ENCODE measurements around the gene ASAP3. TPM values are rescaled to one million over a fixed set of nuclear protein-coding genes. Genes with fewer than 3 reads are reported as not detected.

ASAP3 gene
- total RNA-seq, 1 experiment from 2014 or later, result 12.1 TPM

DNA sequence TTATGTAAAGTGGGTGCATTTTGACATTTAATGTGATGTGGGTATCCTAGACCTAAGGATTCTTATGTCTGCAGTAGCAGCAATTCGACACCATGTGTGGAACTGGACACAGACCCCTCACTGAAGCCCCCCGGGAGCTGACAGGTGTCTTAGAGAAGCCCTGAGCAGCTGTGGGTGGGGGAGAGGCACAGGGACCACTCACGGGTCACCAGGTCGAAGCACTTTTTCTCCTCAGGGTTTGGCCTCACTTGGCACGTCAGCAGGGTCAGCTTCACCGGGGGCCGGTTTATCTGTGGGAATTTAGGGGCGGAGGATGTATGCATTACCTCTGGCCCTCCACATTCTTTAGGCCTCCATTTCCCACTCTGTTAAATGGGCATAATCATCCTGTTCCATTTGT lies 45.4 kb downstream of the ASAP3 start:
- Histone ChIP-seq H3K27me3 (replicated peaks; ENCODE audit: control insufficient read depth, insufficient read depth, low read length) (no peaks in the 10 kb centered on the region), H3K36me3 (ENCODE audit: control insufficient read depth, insufficient read depth, low read length) (no peaks in the 10 kb centered on the region; the same call in 1 of the 2 replicates), H3K4me1 (no peaks in the 10 kb centered on the region), H3K4me3 (ENCODE audit: low read depth, low read length) (no peak overlapping the region), H3K9me3 (no peaks in the 10 kb centered on the region)
- no peaks in the 10 kb centered on the region for H3K4me1 Mint-ChIP-seq (ENCODE audit: low read depth, unreplicated experiment)
- H3K4me3 Mint-ChIP-seq (ENCODE audit: unreplicated experiment), result no peak overlapping the region
- intact Hi-C loops (cut with micrococcal nuclease; ENCODE audit: unreplicated experiment), result no loop called here
- BruUV-seq (replicated peaks), result no TSS peak
- H3K36me3 Mint-ChIP-seq (ENCODE audit: insufficient read depth, unreplicated experiment), result peaks cover 7% of the 10 kb centered on the region
- H3K27ac Mint-ChIP-seq (ENCODE audit: unreplicated experiment), result no peak overlapping the region
- CTCF ChIA-PET, result no interaction called here
- no peak for DNase-seq
- no peak for TF ChIP-seq CTCF (IDR thresholded peaks at IDR 0.05; ENCODE audit: insufficient read depth in 1 of 2, low read depth in 1 of 2, low read length in 1 of 2, severe bottlenecking in 1 of 2, unreplicated experiment in 1 of 2)
- no peaks in the 10 kb centered on the region for H3K9me3 Mint-ChIP-seq (ENCODE audit: unreplicated experiment)
- H3K27me3 Mint-ChIP-seq (ENCODE audit: insufficient read depth, unreplicated experiment), result no peaks in the 10 kb centered on the region
- POLR2A ChIA-PET, result no interaction called here

DNA sequence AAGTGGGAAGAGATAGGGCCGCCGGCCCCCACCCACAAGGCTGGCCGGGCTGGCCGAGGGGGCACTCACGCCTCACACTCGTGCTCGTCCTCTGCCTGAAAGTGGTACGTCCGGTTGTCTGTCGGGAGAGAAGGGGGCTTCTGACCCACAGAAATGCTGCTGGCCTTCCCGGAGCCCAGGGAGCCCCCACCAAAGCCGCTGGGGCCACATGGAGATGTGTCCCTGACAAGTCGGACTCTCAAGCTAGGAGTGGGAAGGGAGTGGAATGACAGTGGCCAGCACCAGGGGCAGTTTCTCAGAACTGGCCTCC lies 46.7 kb downstream of the ASAP3 start:
- DNase-seq, result no peak
- Mint-ChIP-seq H3K4me1 (ENCODE audit: low read depth, unreplicated experiment) (no peaks in the 10 kb centered on the region), H3K9me3 (ENCODE audit: unreplicated experiment) (no peaks in the 10 kb centered on the region), H3K27ac (ENCODE audit: unreplicated experiment) (no peak overlapping the region), H3K4me3 (ENCODE audit: unreplicated experiment) (no peak overlapping the region), H3K36me3 (ENCODE audit: insufficient read depth, unreplicated experiment) (peaks cover 7% of the 10 kb centered on the region), H3K27me3 (ENCODE audit: insufficient read depth, unreplicated experiment) (no peaks in the 10 kb centered on the region)
- H3K9me3 ChIP-seq, result no peaks in the 10 kb centered on the region
- H3K27me3 ChIP-seq (replicated peaks; ENCODE audit: control insufficient read depth, insufficient read depth, low read length), result no peaks in the 10 kb centered on the region
- CTCF ChIA-PET, result no interaction called here
- TF ChIP-seq CTCF (IDR thresholded peaks at IDR 0.05; ENCODE audit: insufficient read depth in 1 of 2, low read depth in 1 of 2, low read length in 1 of 2, severe bottlenecking in 1 of 2, unreplicated experiment in 1 of 2), result no peak
- H3K4me1 ChIP-seq, result no peaks in the 10 kb centered on the region
- no TSS peak for BruUV-seq (replicated peaks)
- no peaks in the 10 kb centered on the region; the same call in 1 of the 2 replicates for H3K36me3 ChIP-seq (ENCODE audit: control insufficient read depth, insufficient read depth, low read length)
- POLR2A ChIA-PET, result interaction anchor here (0.6 kb wide), 1 partner anchor 149 kb away, joined by 4 read pairs; no protein-coding TSS in a partner anchor
- intact Hi-C loops (cut with micrococcal nuclease; ENCODE audit: unreplicated experiment), result no loop called here
- no peak overlapping the region for H3K4me3 ChIP-seq (ENCODE audit: low read depth, low read length)

DNA sequence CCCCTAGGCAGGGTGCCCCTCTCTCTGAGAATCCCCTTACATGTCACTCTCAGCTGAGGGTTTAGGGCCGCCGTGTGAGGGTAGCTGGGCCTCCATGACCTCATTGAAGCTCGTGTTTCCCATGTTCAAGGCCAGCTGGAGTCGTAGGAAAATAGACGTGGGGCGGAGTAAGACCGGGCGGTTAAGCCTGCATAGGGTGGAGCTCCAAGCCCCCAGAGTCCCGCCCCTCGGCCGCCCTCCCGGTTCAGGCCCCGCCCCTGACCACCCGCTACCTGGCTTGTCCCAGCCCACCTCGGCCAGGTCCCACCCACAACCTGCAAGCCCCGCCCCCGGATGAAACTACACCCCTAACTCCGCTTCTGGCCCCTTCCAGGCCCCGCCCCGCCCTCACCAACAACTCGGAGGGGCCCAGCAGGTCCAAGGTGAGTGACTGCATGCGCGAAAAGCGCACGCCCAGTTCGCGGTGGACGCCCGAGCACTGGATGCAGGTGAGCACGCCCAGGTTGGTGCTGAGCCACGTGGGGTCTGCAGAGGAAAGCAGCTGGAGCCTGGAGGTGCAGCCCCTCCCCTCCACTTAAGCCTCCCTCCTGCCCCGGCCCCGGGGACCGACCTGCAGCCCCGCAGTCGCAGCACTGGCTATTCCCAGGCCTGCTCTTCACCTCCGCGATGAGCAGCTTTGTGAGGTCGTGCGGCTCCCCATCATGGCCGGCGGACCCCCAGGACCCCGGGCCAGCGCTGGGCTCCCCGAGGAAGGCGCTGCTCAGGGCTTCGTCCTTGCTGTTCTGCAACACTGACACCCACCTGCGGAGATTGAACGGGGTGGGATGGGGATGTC lies 47.2 kb downstream of the ASAP3 start:
- H3K4me1 ChIP-seq, result no peaks in the 10 kb centered on the region
- H3K4me3 ChIP-seq (ENCODE audit: low read depth, low read length), result no peak overlapping the region
- CTCF ChIA-PET, result no interaction called here
- H3K27me3 ChIP-seq (replicated peaks; ENCODE audit: control insufficient read depth, insufficient read depth, low read length), result no peaks in the 10 kb centered on the region
- Mint-ChIP-seq H3K27me3 (ENCODE audit: insufficient read depth, unreplicated experiment) (no peaks in the 10 kb centered on the region), H3K4me1 (ENCODE audit: low read depth, unreplicated experiment) (no peaks in the 10 kb centered on the region), H3K9me3 (ENCODE audit: unreplicated experiment) (no peaks in the 10 kb centered on the region), H3K4me3 (ENCODE audit: unreplicated experiment) (no peak overlapping the region), H3K27ac (ENCODE audit: unreplicated experiment) (no peak overlapping the region), H3K36me3 (ENCODE audit: insufficient read depth, unreplicated experiment) (peaks cover 7% of the 10 kb centered on the region)
- no peaks in the 10 kb centered on the region for H3K9me3 ChIP-seq
- intact Hi-C loops (cut with micrococcal nuclease; ENCODE audit: unreplicated experiment), result no loop called here
- DNase-seq, result peak in 1 of 2 experiments; percentile 45
- no peak for TF ChIP-seq CTCF (IDR thresholded peaks at IDR 0.05; ENCODE audit: insufficient read depth in 1 of 2, low read depth in 1 of 2, low read length in 1 of 2, severe bottlenecking in 1 of 2, unreplicated experiment in 1 of 2)
- POLR2A ChIA-PET, result interaction anchor here (0.6 kb wide), 1 partner anchor 149 kb away, joined by 4 read pairs; no protein-coding TSS in a partner anchor
- H3K36me3 ChIP-seq (ENCODE audit: control insufficient read depth, insufficient read depth, low read length), result no peaks in the 10 kb centered on the region; the same call in 1 of the 2 replicates
- no TSS peak for BruUV-seq (replicated peaks)
